K562 (cell line): Measurements from ENCODE around the gene NR1D2. TPM values are rescaled to one million over a fixed set of nuclear protein-coding genes. Genes with fewer than 3 reads are reported as not detected.

ENCODE experiments used
- CBFB ChIP-seq: sonication (generic); formaldehyde crosslinking; IDR thresholded peaks from 2 replicates; pipeline ENCODE4 v1.4.0; 2020; ENCODE audit warnings: mild to moderate bottlenecking, missing genetic modification reagents
- EZH2 ChIP-seq: IDR thresholded peaks from 2 replicates; pipeline ENCODE4 v1.6.1; 2012; ENCODE audit warnings: low read depth, mild to moderate bottlenecking, inconsistent platforms, low read length, borderline replicate concordance
- HDGF ChIP-seq: fragments of 450-650 bp; IDR thresholded peaks from 2 replicates; pipeline ENCODE4 v1.6.1; 2016
- HIVEP1 ChIP-seq: fragments of 250-450 bp; sonication (Bioruptor Pico); IDR thresholded peaks from 2 replicates; pipeline ENCODE4 v1.4.0; 2020; ENCODE audit warnings: mild to moderate bottlenecking
- HOXB6 ChIP-seq: fragments of 250-450 bp; sonication (Bioruptor Pico); IDR thresholded peaks from 2 replicates; pipeline ENCODE4 v1.5.1; 2022; ENCODE audit warnings: mild to moderate bottlenecking, borderline replicate concordance
- MCM5 ChIP-seq: fragments of 450-650 bp; IDR thresholded peaks from 2 replicates; pipeline ENCODE4 v1.6.1; 2016; ENCODE audit warnings: low read depth
- MTF1 ChIP-seq: fragments of 250-450 bp; sonication (Bioruptor Pico); IDR thresholded peaks from 2 replicates; pipeline ENCODE4 v1.9.0; 2021; ENCODE audit warnings: moderate library complexity, mild to moderate bottlenecking, inconsistent platforms, borderline replicate concordance
- POLR2B ChIP-seq: fragments of 450-650 bp; IDR thresholded peaks from 2 replicates; pipeline ENCODE4 v1.6.1; 2018; ENCODE audit warnings: low read depth; ENCODE audit not compliant: partially characterized antibody
- PPARD ChIP-seq: fragments of 250-450 bp; sonication (Bioruptor Pico); IDR thresholded peaks from 2 replicates; pipeline ENCODE4 v1.8.0; 2022; ENCODE audit warnings: inconsistent platforms, mild to moderate bottlenecking, moderate library complexity
- SAFB2 ChIP-seq: fragments of 200-400 bp; formaldehyde crosslinking; IDR thresholded peaks from 2 replicates; pipeline ENCODE4 v1.6.1; 2018; ENCODE audit warnings: borderline replicate concordance, low read length, low read depth, moderate library complexity; ENCODE audit not compliant: severe bottlenecking
- SIN3A ChIP-seq, 2 experiments: fragments of 150-350 bp in 1 of 2; IDR thresholded peaks; 2 replicates each; pipeline ENCODE4 v1.6.1; 2011 to 2016; ENCODE audit warnings: borderline replicate concordance in 2 of 2, low read depth in 2 of 2, low read length in 2 of 2, mild to moderate bottlenecking in 2 of 2, moderate library complexity in 2 of 2; ENCODE audit not compliant: control insufficient read depth in 1 of 2
- SMARCE1 ChIP-seq: fragments of 450-650 bp; IDR thresholded peaks from 2 replicates; pipeline ENCODE4 v1.7.1; 2016; ENCODE audit warnings: mild to moderate bottlenecking
- SP1 ChIP-seq: sonication (generic); formaldehyde crosslinking; IDR thresholded peaks from 2 replicates; pipeline ENCODE4 v1.8.1; 2022; ENCODE audit warnings: mild to moderate bottlenecking, missing genetic modification reagents
- SREBF2 ChIP-seq: sonication (generic); formaldehyde crosslinking; IDR thresholded peaks from 2 replicates; pipeline ENCODE4 v1.4.0; 2020; ENCODE audit warnings: mild to moderate bottlenecking, missing genetic modification reagents
- TEAD1 ChIP-seq, 2 experiments: fragments of 450-650 bp in 1 of 2; sonication (generic) in 1 of 2; formaldehyde crosslinking; IDR thresholded peaks; 2 replicates each; pipeline versions ENCODE4 v1.4.0 to v1.8.0; 2020 to 2022; ENCODE audit warnings: mild to moderate bottlenecking in 2 of 2, missing genetic modification reagents in 1 of 2
- THRAP3 ChIP-seq: fragments of 450-650 bp; IDR thresholded peaks from 2 replicates; pipeline ENCODE4 v1.6.1; 2016; ENCODE audit warnings: mild to moderate bottlenecking, inconsistent platforms, borderline replicate concordance
- ZNF184 ChIP-seq: sonication (generic); formaldehyde crosslinking; IDR thresholded peaks from 2 replicates; pipeline ENCODE4 v1.5.0; 2020; ENCODE audit warnings: missing genetic modification reagents
- ZNF239 ChIP-seq: fragments of 250-450 bp; sonication (Bioruptor Pico); IDR thresholded peaks from 2 replicates; pipeline ENCODE4 v1.4.0; 2020; ENCODE audit warnings: mild to moderate bottlenecking
- ZNF384 ChIP-seq: IDR thresholded peaks from 2 replicates; pipeline ENCODE4 v1.6.1; 2012; ENCODE audit warnings: low read depth, low read length, improper control_type of control experiment
- ZNF445 ChIP-seq: fragments of 250-450 bp; sonication (Bioruptor Pico); IDR thresholded peaks from 2 replicates; pipeline ENCODE4 v1.4.0; 2020; ENCODE audit warnings: low read depth, mild to moderate bottlenecking, moderate library complexity
- ZNF551 ChIP-seq: fragments of 250-450 bp; sonication (Bioruptor Pico); IDR thresholded peaks from 2 replicates; pipeline ENCODE4 v1.5.0; 2021; ENCODE audit warnings: mild to moderate bottlenecking, moderate library complexity
- polyA plus RNA-seq, 8 experiments: library from polyadenylated mRNA; depleted of rRNA in 4 of 8; stranded (reverse) in 5 of 8; unstranded in 3 of 8; fragments of >200 nt; fragmentation: Nextera tagmentation in 2 of 8; fragmentation: Illumina TruSeq in 1 of 8; extraction: Ambion mirVana in 2 of 8; extraction: Trizol in 1 of 8; gene quantifications; 2 replicates each; pipeline versions ENCODE4 v1.2.1 to v1.2.3, GENCODE V29; 2011 to 2014; ENCODE audit warnings: inconsistent platforms in 1 of 8, missing spikeins in 1 of 8
- total RNA-seq, 7 experiments: library from RNA; depleted of rRNA in 6 of 7; stranded (reverse); fragments of >200 nt in 6 of 7; fragmentation: Illumina TruSeq in 2 of 7; extraction: Trizol in 2 of 7; gene quantifications; 2 replicates each; pipeline versions ENCODE4 v1.2.1 to v1.2.3, GENCODE V29; 2011 to 2021; ENCODE audit warnings: low replicate concordance in 1 of 7
- TF ChIP-seq, protein P1 (sequence below): fragments of 450-650 bp; IDR thresholded peaks from 2 replicates; pipeline ENCODE4 v1.6.1; 2016; ENCODE audit warnings: low read depth, mild to moderate bottlenecking, moderate library complexity
- TF ChIP-seq, protein P2 (sequence below): fragments of 450-650 bp; formaldehyde crosslinking; IDR thresholded peaks from 2 replicates; pipeline ENCODE4 v1.4.0; 2020; ENCODE audit warnings: mild to moderate bottlenecking, moderate library complexity
- TF ChIP-seq, protein P3 (sequence below): fragments of 450-650 bp; formaldehyde crosslinking; IDR thresholded peaks from 2 replicates; pipeline ENCODE4 v1.4.0; 2022; ENCODE audit warnings: missing genetic modification characterization
- TF ChIP-seq, protein P4 (sequence below): fragments of 450-650 bp; conservative IDR thresholded peaks from 2 replicates; pipeline ENCODE4 v1.6.1; 2016; ENCODE audit warnings: missing genetic modification characterization, low read depth, mild to moderate bottlenecking, control low read depth, missing compliant biosample characterization

NR1D2 gene
- total and polyA plus RNA-seq, 9 of the 15 experiments (the other 6 are each of a cell fraction or from before 2014, with no cell fraction given), result 1.2 to 5.5 (median 2.9) TPM

DNA sequence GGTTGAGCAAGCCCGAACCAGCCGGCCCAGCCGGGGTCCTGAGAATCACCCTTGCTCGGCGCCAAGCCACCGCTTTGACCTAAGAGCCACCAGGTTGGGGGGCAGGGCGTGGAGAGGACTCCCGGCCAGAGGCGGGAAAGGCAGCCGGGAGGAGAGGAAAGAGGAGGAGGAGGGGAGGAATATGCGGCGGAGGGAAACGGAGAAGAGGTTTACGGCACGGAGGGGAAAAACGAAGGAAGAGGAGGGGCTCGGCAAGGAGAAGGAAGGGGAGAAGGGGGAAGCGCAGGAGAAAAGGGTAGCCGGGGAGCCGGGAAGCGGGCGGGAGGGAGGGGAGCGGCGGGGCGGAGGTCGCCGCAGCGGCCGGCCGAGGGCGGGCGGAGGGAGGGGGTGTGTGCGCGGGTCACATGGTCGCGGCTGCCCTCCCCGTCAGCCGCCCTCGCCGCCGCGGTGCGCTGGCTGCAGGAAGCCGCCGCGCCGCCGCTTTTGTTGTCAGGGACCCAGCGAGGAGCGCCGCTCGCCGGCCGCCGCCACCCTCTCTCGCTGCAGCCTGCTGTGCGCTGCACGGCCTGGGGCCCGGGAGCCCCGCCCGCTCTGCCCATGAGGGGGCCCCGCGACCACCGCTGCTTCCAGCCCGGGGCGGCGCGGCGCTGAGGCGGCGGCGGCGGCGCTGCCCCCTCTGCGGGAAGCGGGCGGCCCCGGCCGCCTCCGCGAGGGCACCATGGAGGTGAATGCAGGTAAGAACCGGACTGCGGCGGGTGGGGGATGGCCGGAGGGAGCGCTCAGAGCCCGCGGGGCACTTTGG lies at the start of gene NR1D2 (continued):
- TF ChIP-seq ZNF184 (no peak), EZH2 (no peak), MTF1 (no peak), ZNF239 (CRISPR knock-in tag) (no peak), HOXB6 (CRISPR knock-in tag) (no peak), HIVEP1 (CRISPR knock-in tag) (no peak), HDGF (no peak), MCM5 (no peak), POLR2B (peak; percentile 70), ZNF384 (no peak), THRAP3 (no peak), SMARCE1 (peak; percentile 76), ZNF445 (CRISPR knock-in tag) (no peak), CBFB (CRISPR knock-in tag) (no peak), ZNF551 (CRISPR knock-in tag) (no peak), SIN3A (IDR thresholded peaks at IDR 0.05; ENCODE audit: borderline replicate concordance in 2 of 2, control insufficient read depth in 1 of 2, low read depth in 2 of 2, low read length in 2 of 2) (peak in 1 of 2 experiments; percentile 83; a peak in 1 of 4 replicates), SREBF2 (CRISPR knock-in tag) (no peak), TEAD1 (CRISPR knock-in tag; IDR thresholded peaks at IDR 0.05) (no peak), SP1 (CRISPR knock-in tag) (no peak), PPARD (CRISPR knock-in tag) (no peak), SAFB2 (no peak)
- TF ChIP-seq, protein P1, sequence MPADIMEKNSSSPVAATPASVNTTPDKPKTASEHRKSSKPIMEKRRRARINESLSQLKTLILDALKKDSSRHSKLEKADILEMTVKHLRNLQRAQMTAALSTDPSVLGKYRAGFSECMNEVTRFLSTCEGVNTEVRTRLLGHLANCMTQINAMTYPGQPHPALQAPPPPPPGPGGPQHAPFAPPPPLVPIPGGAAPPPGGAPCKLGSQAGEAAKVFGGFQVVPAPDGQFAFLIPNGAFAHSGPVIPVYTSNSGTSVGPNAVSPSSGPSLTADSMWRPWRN, result no peak
- TF ChIP-seq, protein P2, sequence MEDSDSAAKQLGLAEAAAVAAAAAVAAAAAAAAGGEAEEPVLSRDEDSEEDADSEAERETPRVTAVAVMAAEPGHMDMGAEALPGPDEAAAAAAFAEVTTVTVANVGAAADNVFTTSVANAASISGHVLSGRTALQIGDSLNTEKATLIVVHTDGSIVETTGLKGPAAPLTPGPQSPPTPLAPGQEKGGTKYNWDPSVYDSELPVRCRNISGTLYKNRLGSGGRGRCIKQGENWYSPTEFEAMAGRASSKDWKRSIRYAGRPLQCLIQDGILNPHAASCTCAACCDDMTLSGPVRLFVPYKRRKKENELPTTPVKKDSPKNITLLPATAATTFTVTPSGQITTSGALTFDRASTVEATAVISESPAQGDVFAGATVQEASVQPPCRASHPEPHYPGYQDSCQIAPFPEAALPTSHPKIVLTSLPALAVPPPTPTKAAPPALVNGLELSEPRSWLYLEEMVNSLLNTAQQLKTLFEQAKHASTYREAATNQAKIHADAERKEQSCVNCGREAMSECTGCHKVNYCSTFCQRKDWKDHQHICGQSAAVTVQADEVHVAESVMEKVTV, result no peak
- TF ChIP-seq, protein P3, sequence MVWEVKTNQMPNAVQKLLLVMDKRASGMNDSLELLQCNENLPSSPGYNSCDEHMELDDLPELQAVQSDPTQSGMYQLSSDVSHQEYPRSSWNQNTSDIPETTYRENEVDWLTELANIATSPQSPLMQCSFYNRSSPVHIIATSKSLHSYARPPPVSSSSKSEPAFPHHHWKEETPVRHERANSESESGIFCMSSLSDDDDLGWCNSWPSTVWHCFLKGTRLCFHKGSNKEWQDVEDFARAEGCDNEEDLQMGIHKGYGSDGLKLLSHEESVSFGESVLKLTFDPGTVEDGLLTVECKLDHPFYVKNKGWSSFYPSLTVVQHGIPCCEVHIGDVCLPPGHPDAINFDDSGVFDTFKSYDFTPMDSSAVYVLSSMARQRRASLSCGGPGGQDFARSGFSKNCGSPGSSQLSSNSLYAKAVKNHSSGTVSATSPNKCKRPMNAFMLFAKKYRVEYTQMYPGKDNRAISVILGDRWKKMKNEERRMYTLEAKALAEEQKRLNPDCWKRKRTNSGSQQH (CRISPR knock-in tag), result peak; percentile 93
- TF ChIP-seq, protein P4, sequence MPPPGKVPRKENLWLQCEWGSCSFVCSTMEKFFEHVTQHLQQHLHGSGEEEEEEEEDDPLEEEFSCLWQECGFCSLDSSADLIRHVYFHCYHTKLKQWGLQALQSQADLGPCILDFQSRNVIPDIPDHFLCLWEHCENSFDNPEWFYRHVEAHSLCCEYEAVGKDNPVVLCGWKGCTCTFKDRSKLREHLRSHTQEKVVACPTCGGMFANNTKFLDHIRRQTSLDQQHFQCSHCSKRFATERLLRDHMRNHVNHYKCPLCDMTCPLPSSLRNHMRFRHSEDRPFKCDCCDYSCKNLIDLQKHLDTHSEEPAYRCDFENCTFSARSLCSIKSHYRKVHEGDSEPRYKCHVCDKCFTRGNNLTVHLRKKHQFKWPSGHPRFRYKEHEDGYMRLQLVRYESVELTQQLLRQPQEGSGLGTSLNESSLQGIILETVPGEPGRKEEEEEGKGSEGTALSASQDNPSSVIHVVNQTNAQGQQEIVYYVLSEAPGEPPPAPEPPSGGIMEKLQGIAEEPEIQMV, result 0 out of 2 replicates have a peak, but pooled peaks have one; percentile 10
